ENCODE measurements around the gene BARX2.
"Not testable (repeated sequence)": the region's sequence is repeated elsewhere in the genome, so short reads cannot be mapped to it uniquely, and the experiment has no call there.

BARX2 gene

GRCh38 chr11:129375751-129376657 is at the start of gene BARX2:
BARX2 (plus strand) TSS chr11:129375848; CDS start chr11:129376036, 188 bp downstream.
- DNase-seq (ENCODE audit: low spot score), result peak; percentile 71

GRCh38 chr11:129326921-129327320 is 48.7 kb upstream of the BARX2 start:
- DNase-seq (ENCODE audit: low spot score), result no peak

- not testable (repeated sequence) for DNase-seq (ENCODE audit: low spot score)
Observed at GRCh38 chr11:129327708-129328107, 47.9 kb upstream of the BARX2 start.

- no peak for DNase-seq (ENCODE audit: low spot score)
Observed at GRCh38 chr11:129328756-129329155, 46.9 kb upstream of the BARX2 start.

- no peak for DNase-seq (ENCODE audit: low spot score)
Observed at GRCh38 chr11:129331217-129331616, 44.4 kb upstream of the BARX2 start.

GRCh38 chr11:129331871-129332274 is 43.8 kb upstream of the BARX2 start:
- peak; percentile 78 for DNase-seq (ENCODE audit: low spot score)

- no peak for DNase-seq (ENCODE audit: low spot score)
Observed at GRCh38 chr11:129333873-129334272, 41.8 kb upstream of the BARX2 start.

GRCh38 chr11:129344301-129344940 is 31.2 kb upstream of the BARX2 start:
- DNase-seq (ENCODE audit: low spot score), result not testable (repeated sequence)

GRCh38 chr11:129346916-129347315 is 28.7 kb upstream of the BARX2 start:
- no peak for DNase-seq (ENCODE audit: low spot score)

- DNase-seq (ENCODE audit: low spot score), result no peak
Observed at GRCh38 chr11:129348813-129349212, 26.8 kb upstream of the BARX2 start.

GRCh38 chr11:129352676-129353075 is 23.0 kb upstream of the BARX2 start:
- no peak for DNase-seq (ENCODE audit: low spot score)

GRCh38 chr11:129354691-129355090 is 21.0 kb upstream of the BARX2 start:
- DNase-seq (ENCODE audit: low spot score), result no peak

GRCh38 chr11:129359748-129360147 is 15.9 kb upstream of the BARX2 start:
- DNase-seq (ENCODE audit: low spot score), result no peak

GRCh38 chr11:129364143-129364654 is 11.4 kb upstream of the BARX2 start:
- DNase-seq (ENCODE audit: low spot score), result peak; percentile 92

- peak; percentile 82 for DNase-seq (ENCODE audit: low spot score)
Observed at GRCh38 chr11:129365816-129366215, 9.8 kb upstream of the BARX2 start.

GRCh38 chr11:129366737-129367597 is 8.7 kb upstream of the BARX2 start:
- DNase-seq (ENCODE audit: low spot score), result no peak

- no peak for DNase-seq (ENCODE audit: low spot score)
Observed at GRCh38 chr11:129368889-129369672, 6.6 kb upstream of the BARX2 start.

- no peak for DNase-seq (ENCODE audit: low spot score)
Observed at GRCh38 chr11:129370715-129371114, 4.9 kb upstream of the BARX2 start.

- no peak for DNase-seq (ENCODE audit: low spot score)
Observed at GRCh38 chr11:129372609-129373488, 2.8 kb upstream of the BARX2 start.

GRCh38 chr11:129373489-129373953 is 2.1 kb upstream of the BARX2 start:
- no peak for DNase-seq (ENCODE audit: low spot score)

Measured in LoVo (cell line).